ENCODE results near the gene ZNF534. TPM values are rescaled to one million over a fixed set of nuclear protein-coding genes. Genes with fewer than 3 reads are reported as not detected.

Gene ZNF534
- total RNA-seq, 4 donors from 2014 or later = 0.12 to 0.18 TPM; not detected in 2

Other genes with a start within 250 kb of the ZNF534 start
- gene PPP2R1A, start 239.1 kb upstream of the ZNF534 start, total RNA-seq = 100 to 1,000 TPM; 263 to 302 (median 290) TPM
- 10 to 100 TPM in 1 of 4 donors, 1 to 10 TPM in 3; 6.6 to 11.6 (median 7.7) TPM for gene ZNF766, start 159.6 kb upstream of the ZNF534 start, total RNA-seq
- 1 to 10 TPM; 3.8 to 7.4 (median 6.0) TPM for gene ZNF480, start 132.0 kb upstream of the ZNF534 start, total RNA-seq
- under 1 TPM in 2 of 4 donors, not detected in 2; 0.61 to 0.71 TPM for gene ZNF610, start 92.9 kb upstream of the ZNF534 start, total RNA-seq
- gene ZNF880, start 59.2 kb upstream of the ZNF534 start, total RNA-seq = 10 to 100 TPM in 1 of 4 donors, 1 to 10 TPM in 3; 6.1 to 12.7 (median 7.9) TPM
- 10 to 100 TPM in 1 of 4 donors, 1 to 10 TPM in 3; 2.9 to 11.2 (median 5.5) TPM for gene ZNF528, start 31.3 kb upstream of the ZNF534 start, total RNA-seq
- under 1 TPM in 3 of 4 donors, not detected in 1; 0.20 to 0.63 (median 0.33) TPM for gene ZNF578, start 24.4 kb downstream of the ZNF534 start, total RNA-seq
- gene ZNF808, start 98.5 kb downstream of the ZNF534 start, total RNA-seq = 10 to 100 TPM in 1 of 4 donors, 1 to 10 TPM in 3; 3.4 to 12.9 (median 7.9) TPM
- gene ZNF701, start 141.1 kb downstream of the ZNF534 start, total RNA-seq = 1 to 10 TPM; 4.0 to 6.2 (median 4.8) TPM
- 1 to 10 TPM; 2.8 to 8.0 (median 4.0) TPM for gene ZNF83, start 209.2 kb downstream of the ZNF534 start, total RNA-seq

Measured in gastrocnemius medialis (tissue), 4 donors.